Activated naive CD4-positive, alpha-beta T cell treated with anti-CD3 and anti-CD28 coated beads, Interleukin-2, amount 50 U/mL, for 72 hours (primary cell): ENCODE results near the gene RAC3. TPM values are rescaled to one million over a fixed set of nuclear protein-coding genes. Genes with fewer than 3 reads are reported as not detected.
A peak's percentile ranks its signal among the peaks of the same experiment; 100 is the strongest.

ENCODE experiments used
- ATAC-seq, 2 donors: fragments of 150-1000 bp; cut with Tn5 transposase; 2 replicates each; pipeline ENCODE4 v1.10.0; 2021; ENCODE audit warnings: mild to moderate bottlenecking in 2 of 2, moderate library complexity in 2 of 2
- DNase-seq, 2 donors: peaks; one replicate each; pipeline ENCODE4 v3.0.0; 2021 to 2022; ENCODE audit warnings: low spot score in 2 of 2
- H3K27ac Mint-ChIP-seq, 2 donors: one replicate each; pipeline ENCODE4 v1.8.0; 2022; ENCODE audit warnings: mild to moderate bottlenecking in 2 of 2, mixed read lengths in 2 of 2
- H3K36me3 Mint-ChIP-seq, 2 donors: one replicate each; pipeline ENCODE4 v1.8.0; 2022; ENCODE audit warnings: mixed read lengths in 2 of 2
- H3K9me3 Mint-ChIP-seq, 2 donors: one replicate each; pipeline ENCODE4 v1.8.0; 2022; ENCODE audit warnings: mixed read lengths in 2 of 2
- total RNA-seq, 2 donors: library from RNA; stranded (reverse); gene quantifications; one replicate each; pipeline ENCODE4 v1.2.3, GENCODE V29; 2022

The RAC3 gene
- total RNA-seq, 2 donors from 2014 or later, result 5.7 to 13.5 TPM

DNA sequence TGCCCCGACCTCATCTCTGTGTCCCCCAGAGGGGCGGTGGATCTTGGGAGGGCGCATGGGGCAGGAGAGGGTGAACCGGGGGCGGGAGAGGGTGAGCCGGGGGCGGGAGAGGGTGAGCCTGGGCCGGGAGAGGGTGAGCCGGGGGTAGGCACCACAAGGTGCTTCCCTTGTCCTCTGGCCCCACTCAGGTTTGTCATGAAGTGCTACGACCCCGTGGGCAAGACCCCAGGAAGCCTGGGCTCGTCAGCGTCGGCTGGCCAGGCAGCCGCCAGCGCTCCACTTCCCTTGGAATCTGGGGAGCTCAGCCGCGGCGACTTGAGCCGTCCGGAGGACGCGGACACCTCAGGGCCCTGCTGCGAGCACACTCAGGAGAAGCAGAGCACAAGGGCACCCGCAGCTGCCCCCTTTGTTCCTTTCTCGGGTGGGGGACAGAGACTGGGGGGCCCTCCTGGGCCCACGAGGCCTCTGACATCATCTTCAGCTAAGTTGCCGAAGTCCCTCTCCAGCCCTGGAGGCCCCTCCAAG is 35.2 kb upstream of the RAC3 start:
- H3K9me3 Mint-ChIP-seq, result no peaks in the 10 kb centered on the region
- H3K27ac Mint-ChIP-seq, result no peak overlapping the region
- ATAC-seq, result no peak
- no peak for DNase-seq
- no peaks in the 10 kb centered on the region for H3K36me3 Mint-ChIP-seq

- Mint-ChIP-seq H3K36me3 (no peaks in the 10 kb centered on the region), H3K27ac (peak overlapping the region in 1 of 2 donors; percentile 50), H3K9me3 (no peaks in the 10 kb centered on the region)
- no peak for ATAC-seq
- no peak for DNase-seq
Measured at GRCh38 chr17:81996757-81997441, 34.6 kb upstream of the RAC3 start.

DNA sequence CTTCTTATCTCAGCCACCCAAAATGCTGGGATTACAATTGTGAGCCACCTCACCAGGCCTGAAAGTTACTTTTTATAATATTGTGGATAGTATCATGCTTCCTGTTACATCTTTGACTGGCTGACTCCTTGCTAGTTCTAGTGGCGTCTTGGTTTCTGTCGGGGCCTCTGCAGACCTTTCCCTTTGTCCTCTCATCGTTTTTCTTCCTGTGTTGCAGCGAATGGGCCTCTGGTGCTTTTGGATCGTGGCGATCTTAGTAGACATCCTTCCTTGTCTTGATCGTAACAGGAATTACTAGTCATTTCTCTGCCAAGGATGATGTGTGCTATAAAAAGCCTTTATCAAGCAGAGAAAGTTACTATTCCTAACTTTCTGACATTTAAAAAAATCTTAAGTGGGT is 33.3 kb upstream of the RAC3 start:
- Mint-ChIP-seq H3K9me3 (no peaks in the 10 kb centered on the region), H3K36me3 (no peaks in the 10 kb centered on the region), H3K27ac (no peak overlapping the region)
- DNase-seq (no peak), ATAC-seq (no peak)

- H3K27ac Mint-ChIP-seq, result no peak overlapping the region
- ATAC-seq (no peak), DNase-seq (no peak)
- H3K9me3 Mint-ChIP-seq, result no peaks in the 10 kb centered on the region
- H3K36me3 Mint-ChIP-seq, result no peaks in the 10 kb centered on the region
Measured at GRCh38 chr17:81998691-81999438, 32.6 kb upstream of the RAC3 start.

- H3K27ac Mint-ChIP-seq, result no peak overlapping the region
- no peaks in the 10 kb centered on the region for H3K9me3 Mint-ChIP-seq
- H3K36me3 Mint-ChIP-seq, result no peaks in the 10 kb centered on the region
- ATAC-seq, result no peak
- DNase-seq, result no peak
Measured at GRCh38 chr17:81999587-81999975, 31.9 kb upstream of the RAC3 start.

DNA sequence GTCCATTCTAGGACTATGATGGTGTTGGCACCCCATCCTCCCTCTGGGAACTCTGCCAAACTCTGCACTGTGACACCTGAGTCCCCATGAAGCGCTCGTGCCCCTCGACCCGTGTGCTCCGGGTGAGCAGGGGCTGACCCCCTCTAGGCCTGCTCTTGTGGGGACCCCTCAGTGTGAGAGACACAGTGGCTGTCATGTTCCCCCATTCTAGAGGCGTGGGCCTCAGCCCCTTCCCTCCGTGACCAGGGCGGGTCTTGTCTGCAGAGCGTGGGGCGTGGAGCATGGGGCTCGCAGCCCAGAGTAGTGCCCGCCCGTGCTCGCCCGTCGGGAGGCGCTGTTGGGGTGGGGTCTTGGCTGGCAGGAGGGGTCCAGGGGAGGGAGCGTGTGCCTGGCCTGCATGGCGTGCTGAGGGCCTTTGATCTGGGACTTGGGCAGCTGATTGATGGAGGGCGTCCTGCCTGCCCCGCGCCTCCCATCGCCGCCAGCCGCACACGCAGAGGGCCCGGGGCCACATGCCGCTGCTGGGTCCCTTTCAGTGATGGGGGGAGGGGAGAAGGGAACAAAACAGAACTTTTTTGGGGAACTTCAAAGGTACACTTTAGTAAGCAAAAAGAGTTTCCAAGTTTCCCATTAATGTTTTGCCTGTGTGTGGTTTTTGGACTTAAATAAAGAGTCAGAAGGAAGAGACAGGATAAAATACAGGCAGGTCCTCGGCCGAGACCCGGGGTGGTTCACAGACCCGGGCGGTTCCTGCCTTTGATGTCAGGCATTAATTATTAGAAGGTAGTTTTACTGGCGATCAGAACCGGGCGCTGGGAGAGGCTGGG is 31.3 kb upstream of the RAC3 start:
- Mint-ChIP-seq H3K27ac (no peak overlapping the region), H3K36me3 (no peaks in the 10 kb centered on the region), H3K9me3 (no peaks in the 10 kb centered on the region)
- ATAC-seq (no peak), DNase-seq (no peak)

DNA sequence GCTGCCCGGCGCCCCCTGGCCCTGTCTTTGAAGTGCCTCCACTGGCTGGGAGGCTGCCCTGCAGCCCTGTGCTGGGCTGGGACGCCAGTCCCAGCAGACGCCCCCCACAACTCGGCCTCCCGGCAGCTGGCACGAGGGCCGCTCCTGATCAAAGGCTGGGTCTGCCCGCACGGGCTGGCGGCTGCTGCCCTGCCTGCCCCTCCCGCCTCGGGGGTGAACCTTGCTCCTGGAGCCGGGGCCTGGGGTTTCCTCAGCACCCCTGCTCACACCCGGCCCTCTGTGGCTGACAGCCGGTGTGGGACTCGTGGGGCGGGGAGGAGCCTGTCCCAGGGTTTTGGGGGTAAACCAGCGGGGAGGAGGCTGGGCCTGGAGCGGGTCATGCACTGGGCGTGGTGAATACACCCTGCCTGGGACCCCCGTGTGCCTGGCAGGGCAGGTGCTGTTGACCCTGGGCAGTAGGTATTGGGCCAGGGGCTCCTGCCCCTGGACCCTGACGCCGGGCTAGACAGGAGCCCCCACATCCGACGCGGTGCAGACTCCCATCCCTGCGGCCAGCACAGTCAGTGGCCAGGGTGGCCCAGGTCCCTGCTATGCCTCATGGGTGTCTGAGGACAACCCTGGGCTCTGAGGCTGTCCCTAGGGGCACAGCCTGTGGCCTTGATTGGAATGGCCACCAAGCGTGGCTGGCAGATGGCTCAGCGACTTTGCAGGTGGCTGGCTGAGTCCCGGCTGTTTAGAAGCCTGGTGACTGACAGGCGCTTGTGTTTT is 30.5 kb upstream of the RAC3 start:
- ATAC-seq, result no peak
- DNase-seq, result no peak
- no peak overlapping the region for H3K27ac Mint-ChIP-seq
- H3K36me3 Mint-ChIP-seq, result no peaks in the 10 kb centered on the region
- H3K9me3 Mint-ChIP-seq, result no peaks in the 10 kb centered on the region

GRCh38 chr17:82001571-82002056 is 29.9 kb upstream of the RAC3 start:
- no peak for DNase-seq
- H3K9me3 Mint-ChIP-seq, result no peaks in the 10 kb centered on the region
- H3K36me3 Mint-ChIP-seq, result no peaks in the 10 kb centered on the region
- H3K27ac Mint-ChIP-seq, result no peak overlapping the region
- no peak for ATAC-seq

DNA sequence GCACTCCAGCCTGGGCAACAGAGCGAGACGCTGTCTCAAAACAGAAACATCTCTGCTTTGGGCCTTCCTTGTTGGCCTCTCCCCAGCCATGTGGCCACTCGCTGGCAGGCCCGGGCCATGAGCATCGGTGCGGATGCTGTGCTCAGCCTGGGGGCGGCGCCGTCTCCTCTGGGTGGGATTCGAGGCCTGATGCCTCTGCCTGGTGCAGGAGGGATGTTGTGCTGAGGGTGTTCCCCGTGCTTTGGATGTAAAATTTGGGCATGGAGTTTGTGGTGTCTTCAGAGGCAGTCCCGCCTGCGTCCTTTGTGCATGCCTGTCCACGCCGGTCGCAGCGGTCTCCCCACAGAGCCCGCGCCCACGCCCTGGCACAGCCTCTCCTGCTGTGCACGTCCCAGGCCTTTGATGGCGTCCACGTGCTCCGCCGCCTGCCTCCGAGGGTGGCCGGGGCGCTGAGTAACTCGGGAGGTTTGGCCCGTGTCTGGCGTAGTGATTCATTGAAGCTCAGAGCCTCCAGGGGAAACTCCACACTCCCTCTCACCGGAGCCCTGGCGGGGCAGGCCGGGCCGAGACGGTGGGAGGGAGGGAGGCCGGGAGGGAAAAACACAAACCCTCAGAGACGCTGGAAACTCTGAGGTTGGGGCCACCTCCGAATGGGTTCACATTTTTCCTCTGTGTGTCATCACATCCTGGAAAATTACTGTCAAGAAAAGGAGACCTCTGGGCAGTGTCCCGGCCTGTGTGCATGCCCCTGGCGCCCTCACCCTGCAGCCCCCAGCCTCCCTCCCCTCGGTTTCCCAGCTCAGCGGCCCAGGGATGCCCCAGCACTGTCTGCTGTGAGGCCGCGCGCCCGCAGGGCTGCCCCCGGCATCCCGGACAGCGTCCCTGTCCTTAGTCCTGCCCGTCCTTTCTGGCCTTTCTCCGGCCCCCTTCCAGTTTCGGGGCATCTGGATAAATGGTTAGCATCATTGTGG is 27.8 kb upstream of the RAC3 start:
- no peak overlapping the region for H3K27ac Mint-ChIP-seq
- H3K36me3 Mint-ChIP-seq, result no peaks in the 10 kb centered on the region
- no peaks in the 10 kb centered on the region for H3K9me3 Mint-ChIP-seq
- ATAC-seq (peak; percentile 35 to 71), DNase-seq (no peak)

- ATAC-seq (no peak), DNase-seq (no peak)
- Mint-ChIP-seq H3K36me3 (no peaks in the 10 kb centered on the region), H3K27ac (no peak overlapping the region), H3K9me3 (no peaks in the 10 kb centered on the region)
Measured at GRCh38 chr17:82004517-82005455, 26.7 kb upstream of the RAC3 start.

DNA sequence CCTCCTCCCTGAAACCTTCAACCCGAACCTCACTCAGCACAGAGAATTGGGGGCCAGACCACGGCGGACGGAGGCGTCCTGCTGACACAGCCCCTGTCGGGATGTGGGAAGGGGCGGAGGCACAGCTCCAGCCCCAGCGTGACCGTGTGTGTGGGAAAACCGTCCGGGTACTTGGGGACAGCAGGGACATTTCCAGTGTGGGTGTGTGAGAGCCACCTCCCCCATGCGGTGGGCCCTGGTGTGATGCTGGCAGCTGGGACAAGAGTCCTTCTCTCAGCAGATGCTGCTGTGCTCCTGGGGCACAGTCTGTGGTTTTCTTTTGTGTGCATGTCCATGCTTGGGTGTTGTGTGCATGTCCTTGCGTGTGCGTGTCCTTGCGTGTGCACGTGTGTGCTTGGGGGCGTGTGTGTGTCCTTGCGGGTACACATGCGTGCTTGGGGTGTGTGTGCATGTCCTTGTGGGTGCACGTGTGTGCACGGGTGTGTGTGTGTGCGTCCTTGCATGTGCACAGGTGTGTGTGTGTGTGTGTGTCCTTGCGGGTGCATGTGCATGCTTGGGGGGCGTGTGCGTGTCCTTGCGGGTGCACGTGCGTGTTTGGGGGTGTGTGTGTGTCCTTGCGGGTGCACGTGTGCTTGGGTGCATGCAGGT is 25.7 kb upstream of the RAC3 start:
- H3K9me3 Mint-ChIP-seq, result no peaks in the 10 kb centered on the region

DNA sequence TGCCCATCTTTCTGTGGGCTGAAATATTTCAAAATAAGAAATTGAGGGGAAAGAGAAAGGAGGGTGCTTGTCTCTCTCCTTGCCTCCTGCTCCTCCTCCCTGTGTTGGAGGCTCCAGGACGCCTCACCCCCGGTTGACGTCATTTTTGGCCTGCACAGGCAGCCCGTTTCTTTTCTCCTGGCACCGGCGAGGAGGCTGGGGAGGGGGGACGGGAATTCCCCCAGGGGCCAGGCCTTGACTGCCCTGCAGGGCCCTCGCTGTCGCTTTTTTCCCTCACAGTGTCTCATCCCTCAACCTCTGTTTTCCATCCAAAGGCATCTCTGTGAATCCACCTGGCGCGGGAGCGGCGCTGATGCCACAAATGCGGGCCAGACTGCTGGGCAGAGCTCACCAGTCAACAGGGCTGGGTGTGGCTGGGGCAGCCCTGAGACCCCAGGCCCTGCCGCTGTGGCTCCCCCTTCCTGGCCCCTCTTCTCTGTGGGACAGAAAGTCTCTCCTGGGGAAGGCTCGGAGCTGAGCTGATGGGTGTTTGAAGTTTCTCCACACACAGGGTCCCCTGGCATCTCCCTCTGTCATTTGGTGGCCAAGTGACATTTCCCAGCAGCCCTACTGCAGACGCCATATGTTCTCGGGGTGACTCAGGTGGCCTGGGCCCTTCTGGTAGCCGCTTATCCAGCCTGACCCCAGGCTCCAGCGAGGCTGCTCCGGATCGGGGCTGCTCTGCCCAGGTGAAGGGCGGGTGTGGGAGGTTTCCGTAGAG is 24.8 kb upstream of the RAC3 start:
- H3K9me3 Mint-ChIP-seq, result no peaks in the 10 kb centered on the region
- H3K36me3 Mint-ChIP-seq, result no peaks in the 10 kb centered on the region
- DNase-seq (no peak), ATAC-seq (no peak)
- no peak overlapping the region for H3K27ac Mint-ChIP-seq

More for the DNA sequence above, 25.7 kb upstream of the RAC3 start:
- Mint-ChIP-seq H3K27ac (no peak overlapping the region), H3K36me3 (no peaks in the 10 kb centered on the region)
- no peak for ATAC-seq
- DNase-seq, result no peak

- DNase-seq (no peak), ATAC-seq (no peak)
- Mint-ChIP-seq H3K27ac (no peak overlapping the region), H3K9me3 (no peaks in the 10 kb centered on the region), H3K36me3 (no peaks in the 10 kb centered on the region)
Measured at GRCh38 chr17:82007228-82007494, 24.3 kb upstream of the RAC3 start.
